Coronary artery (tissue), 2 donors: ENCODE results near the gene PEX11A.
A peak's percentile ranks its signal among the peaks of the same experiment; 100 is the strongest.

ENCODE experiments used
- DNase-seq: peaks from one replicate; pipeline ENCODE4 v3.0.0-alpha.2; 2017; ENCODE audit warnings: low spot score
- H3K27ac ChIP-seq, 2 donors: fragments of 200-600 bp; sonication (generic); one replicate each; pipeline ENCODE4 v1.5.1; 2016 to 2019
- H3K4me3 ChIP-seq: fragments of 200-600 bp; sonication (generic); 2 replicates; pipeline ENCODE4 v1.5.1; 2016; ENCODE audit warnings: mild to moderate bottlenecking, moderate library complexity
- CTCF ChIP-seq: fragments of 200-600 bp; sonication (generic); IDR thresholded peaks from one replicate; pipeline ENCODE4 v1.5.1; 2019; ENCODE audit warnings: antibody characterized with exemption

PEX11A gene

GRCh38 chr15:89690276-89691218, at the start of gene PEX11A, which contains the start of gene WDR93:
TSS of gene PEX11A (minus strand) at chr15:89690754. CDS start at chr15:89690632, 122 bp downstream.
TSS of gene WDR93 (plus strand) at chr15:89690811. CDS start at chr15:89701747, 10,936 bp downstream.
- peak within 1 kb of the TSS; percentile 84 for H3K4me3 ChIP-seq
- H3K27ac ChIP-seq = peak within 1 kb of the TSS; percentile 10 to 59
- no peak for TF ChIP-seq CTCF
- peak; percentile 84 for DNase-seq

- peak; percentile 92 for TF ChIP-seq CTCF
- H3K27ac ChIP-seq = no peak overlapping the region
- no peak overlapping the region for H3K4me3 ChIP-seq
- DNase-seq = peak; percentile 71
Observed at GRCh38 chr15:89740137-89740536, 49.6 kb upstream of the PEX11A start.

- no peak for DNase-seq
- TF ChIP-seq CTCF = no peak
- H3K4me3 ChIP-seq = no peak overlapping the region
- no peak overlapping the region for H3K27ac ChIP-seq
Observed at GRCh38 chr15:89735773-89736172, 45.2 kb upstream of the PEX11A start.

- Histone ChIP-seq H3K4me3 (no peak overlapping the region), H3K27ac (no peak overlapping the region)
- peak; percentile 33 for DNase-seq
- TF ChIP-seq CTCF = no peak
Observed at GRCh38 chr15:89732451-89733172, 42.1 kb upstream of the PEX11A start.

- peak; percentile 31 for DNase-seq
- no peak for TF ChIP-seq CTCF
- H3K4me3 ChIP-seq = no peak overlapping the region
- H3K27ac ChIP-seq = no peak overlapping the region
Observed at GRCh38 chr15:89731275-89731674, 40.7 kb upstream of the PEX11A start.

- H3K27ac ChIP-seq = peak overlapping the region in 1 of 2 donors; percentile 54
- no peak overlapping the region for H3K4me3 ChIP-seq
- DNase-seq = peak; percentile 54
- TF ChIP-seq CTCF = no peak
Observed at GRCh38 chr15:89728254-89728653, 37.7 kb upstream of the PEX11A start.
